Skin epidermis (tissue), 12 donors: ENCODE measurements around the gene ARRB1.
"Not testable (repeated sequence)": the region's sequence is repeated elsewhere in the genome, so short reads cannot be mapped to it uniquely, and the experiment has no call there.

Experiments used
- H3K27ac ChIP-seq, 21 experiments: fragments of 200-600 bp; sonication (generic) in 11 of 21; one replicate each; pipeline ENCODE4 v1.5.0; 2020; ENCODE audit warnings: mild to moderate bottlenecking in 3 of 21, inconsistent platforms in 2 of 21, moderate library complexity in 2 of 21
- H3K4me3 ChIP-seq, 7 experiments: fragments of 200-600 bp; sonication (generic) in 2 of 7; one replicate each; pipeline ENCODE4 v1.5.0; 2020; ENCODE audit warnings: inconsistent platforms in 2 of 7, mild to moderate bottlenecking in 2 of 7, moderate library complexity in 1 of 7

The ARRB1 gene

GRCh38 chr11:75280770-75281468, 70.5 kb downstream of the ARRB1 start:
- H3K27ac ChIP-seq = peak overlapping the region in 9 of 21 experiments; percentile 2 to 56 (median 41)
- H3K4me3 ChIP-seq = no peak overlapping the region

GRCh38 chr11:75280227-75280701, 71.2 kb downstream of the ARRB1 start:
- H3K27ac ChIP-seq = peak overlapping the region in 12 of 21 experiments; percentile 2 to 51 (median 35)
- no peak overlapping the region for H3K4me3 ChIP-seq

- Histone ChIP-seq H3K4me3 (no peak overlapping the region), H3K27ac (peak overlapping the region in 6 of 21 experiments; percentile 14 to 51 (median 27))
Observed at GRCh38 chr11:75279273-75279672, 72.2 kb downstream of the ARRB1 start.

- no peak overlapping the region for H3K4me3 ChIP-seq
- peak overlapping the region in 6 of 21 experiments; percentile 3 to 91 (median 25) for H3K27ac ChIP-seq
Observed at GRCh38 chr11:75277991-75278790, 73.3 kb downstream of the ARRB1 start.

- Histone ChIP-seq H3K4me3 (no peak overlapping the region), H3K27ac (peak overlapping the region in 13 of 21 experiments; percentile 3 to 93 (median 70))
Observed at GRCh38 chr11:75277211-75277805, 74.2 kb downstream of the ARRB1 start.

GRCh38 chr11:75276686-75277085, 74.8 kb downstream of the ARRB1 start:
- H3K27ac ChIP-seq = peak overlapping the region in 15 of 21 experiments; percentile 32 to 93 (median 64)
- H3K4me3 ChIP-seq = no peak overlapping the region

GRCh38 chr11:75276186-75276585, 75.3 kb downstream of the ARRB1 start:
- H3K27ac ChIP-seq = peak overlapping the region in 16 of 21 experiments; percentile 32 to 93 (median 63)
- no peak overlapping the region for H3K4me3 ChIP-seq

GRCh38 chr11:75275581-75275980, 75.9 kb downstream of the ARRB1 start:
- Histone ChIP-seq H3K4me3 (no peak overlapping the region), H3K27ac (peak overlapping the region in 16 of 21 experiments; percentile 32 to 93 (median 63))

GRCh38 chr11:75274716-75275115, 76.7 kb downstream of the ARRB1 start:
- H3K4me3 ChIP-seq = not testable (repeated sequence)
- H3K27ac ChIP-seq = peak overlapping the region in 10 of 21 experiments; percentile 32 to 93 (median 74)

GRCh38 chr11:75273411-75274391, 77.8 kb downstream of the ARRB1 start:
- Histone ChIP-seq H3K27ac (peak overlapping the region in 5 of 21 experiments; percentile 19 to 91 (median 87)), H3K4me3 (no peak overlapping the region)

- Histone ChIP-seq H3K27ac (peak overlapping the region in 2 of 21 experiments; percentile 19 to 87), H3K4me3 (no peak overlapping the region)
Observed at GRCh38 chr11:75272821-75273301, 78.6 kb downstream of the ARRB1 start.

GRCh38 chr11:75272391-75272790, 79.1 kb downstream of the ARRB1 start:
- peak overlapping the region in 1 of 21 experiments; percentile 87 for H3K27ac ChIP-seq
- no peak overlapping the region for H3K4me3 ChIP-seq

GRCh38 chr11:75271730-75272129, 79.7 kb downstream of the ARRB1 start:
- Histone ChIP-seq H3K4me3 (no peak overlapping the region), H3K27ac (no peak overlapping the region)

GRCh38 chr11:75270896-75271418, 80.5 kb downstream of the ARRB1 start:
- Histone ChIP-seq H3K27ac (no peak overlapping the region), H3K4me3 (no peak overlapping the region)

GRCh38 chr11:75269896-75270295, 81.6 kb downstream of the ARRB1 start:
- H3K27ac ChIP-seq = no peak overlapping the region
- H3K4me3 ChIP-seq = no peak overlapping the region

GRCh38 chr11:75269367-75269660, 82.1 kb downstream of the ARRB1 start:
- Histone ChIP-seq H3K4me3 (no peak overlapping the region), H3K27ac (no peak overlapping the region)

GRCh38 chr11:75268626-75269366, 82.7 kb downstream of the ARRB1 start:
- H3K4me3 ChIP-seq = no peak overlapping the region
- H3K27ac ChIP-seq = no peak overlapping the region
